CD4-positive, alpha-beta T cell treated with Interleukin-15 for 1 hour (primary cell): ENCODE results near the gene NR1D1.
A peak's percentile ranks its signal among the peaks of the same experiment; 100 is the strongest.

Experiments used
- DNase-seq: peaks from one replicate; pipeline ENCODE4 v3.0.0-alpha.2; 2020

NR1D1 gene

GRCh38 chr17:40074871-40075200, 25.6 kb downstream of the NR1D1 start:
- DNase-seq, result no peak

- no peak for DNase-seq
These were observed 26.2 kb downstream of the NR1D1 start for GRCh38 chr17:40074175-40074512.

- DNase-seq, result no peak
These were observed 26.8 kb downstream of the NR1D1 start for GRCh38 chr17:40073454-40074174.

GRCh38 chr17:40072735-40073346, 27.5 kb downstream of the NR1D1 start:
- DNase-seq, result no peak

GRCh38 chr17:40072040-40072734, 28.2 kb downstream of the NR1D1 start:
- no peak for DNase-seq

- DNase-seq, result no peak
These were observed 28.9 kb downstream of the NR1D1 start for GRCh38 chr17:40071313-40072039.

- DNase-seq, result no peak
These were observed 29.6 kb downstream of the NR1D1 start for GRCh38 chr17:40070709-40071312.

GRCh38 chr17:40069751-40070708, 30.4 kb downstream of the NR1D1 start:
- peak; percentile 47 for DNase-seq

- DNase-seq, result peak; percentile 84
These were observed 31.3 kb downstream of the NR1D1 start for GRCh38 chr17:40068917-40069750.

GRCh38 chr17:40068584-40068916, 31.8 kb downstream of the NR1D1 start:
- no peak for DNase-seq

- no peak for DNase-seq
These were observed 32.2 kb downstream of the NR1D1 start for GRCh38 chr17:40068129-40068581.

GRCh38 chr17:40067710-40068109, 32.7 kb downstream of the NR1D1 start:
- no peak for DNase-seq

- DNase-seq, result no peak
These were observed 34.4 kb downstream of the NR1D1 start for GRCh38 chr17:40065769-40066510.

- DNase-seq, result no peak
These were observed 35.2 kb downstream of the NR1D1 start for GRCh38 chr17:40064971-40065768.

- DNase-seq, result no peak
These were observed 36.4 kb downstream of the NR1D1 start for GRCh38 chr17:40063901-40064531.

- no peak for DNase-seq
These were observed 37.1 kb downstream of the NR1D1 start for GRCh38 chr17:40063187-40063771.

GRCh38 chr17:40062329-40063186, 37.8 kb downstream of the NR1D1 start, which contains the start of gene THRA:
Gene THRA, plus strand, starts transcription at chr17:40062965. Its CDS starts 11,524 bp downstream, at chr17:40074489.
- peak; percentile 68 for DNase-seq
